K562 (cell line): ENCODE measurements around the gene CEMIP2. TPM values are rescaled to one million over a fixed set of nuclear protein-coding genes. Genes with fewer than 3 reads are reported as not detected.

Experiments
- GABPB2 ChIP-seq: fragments of 250-450 bp; sonication (Bioruptor Pico); conservative IDR thresholded peaks from 2 replicates; pipeline ENCODE4 v1.5.1; 2021; ENCODE audit warnings: mild to moderate bottlenecking
- KHSRP ChIP-seq: fragments of 450-650 bp; IDR thresholded peaks from 2 replicates; pipeline ENCODE4 v1.6.1; 2017
- NELFE ChIP-seq: IDR thresholded peaks from 2 replicates; pipeline ENCODE4 v1.6.1; 2011; ENCODE audit warnings: mild to moderate bottlenecking; ENCODE audit not compliant: insufficient read depth, insufficient read length
- TCF3 ChIP-seq: sonication (generic); formaldehyde crosslinking; IDR thresholded peaks from 2 replicates; pipeline ENCODE4 v1.4.0; 2020; ENCODE audit warnings: mild to moderate bottlenecking, missing genetic modification reagents
- polyA plus RNA-seq, 8 experiments: library from polyadenylated mRNA; depleted of rRNA in 4 of 8; stranded (reverse) in 5 of 8; unstranded in 3 of 8; fragments of >200 nt; fragmentation: Nextera tagmentation in 2 of 8; fragmentation: Illumina TruSeq in 1 of 8; extraction: Ambion mirVana in 2 of 8; extraction: Trizol in 1 of 8; gene quantifications; 2 replicates each; pipeline versions ENCODE4 v1.2.1 to v1.2.3, GENCODE V29; 2011 to 2014; ENCODE audit warnings: inconsistent platforms in 1 of 8, missing spikeins in 1 of 8
- total RNA-seq, 7 experiments: library from RNA; depleted of rRNA in 6 of 7; stranded (reverse); fragments of >200 nt in 6 of 7; fragmentation: Illumina TruSeq in 2 of 7; extraction: Trizol in 2 of 7; gene quantifications; 2 replicates each; pipeline versions ENCODE4 v1.2.1 to v1.2.3, GENCODE V29; 2011 to 2021; ENCODE audit warnings: low replicate concordance in 1 of 7
- TF ChIP-seq, protein P1 (sequence below): sonication (generic); formaldehyde crosslinking; IDR thresholded peaks from 2 replicates; pipeline ENCODE4 v1.4.0; 2020; ENCODE audit warnings: mild to moderate bottlenecking, missing genetic modification reagents
- TF ChIP-seq, protein P2 (sequence below), 2 experiments: fragments of 450-650 bp; formaldehyde crosslinking in 1 of 2; IDR thresholded peaks; 2 replicates each; pipeline versions ENCODE4 v1.4.0 to v1.6.1; 2014 to 2020; ENCODE audit warnings: mild to moderate bottlenecking in 2 of 2, borderline replicate concordance in 1 of 2, low read depth in 1 of 2

Gene CEMIP2
- total and polyA plus RNA-seq, 9 of the 15 experiments (the other 6 are each of a cell fraction or from before 2014, with no cell fraction given): 5.4 to 29.9 (median 14.2) TPM

GRCh38 chr9:71678999-71679398 lies 89.3 kb downstream of the CEMIP2 start (continued):
- TF ChIP-seq, protein P1, sequence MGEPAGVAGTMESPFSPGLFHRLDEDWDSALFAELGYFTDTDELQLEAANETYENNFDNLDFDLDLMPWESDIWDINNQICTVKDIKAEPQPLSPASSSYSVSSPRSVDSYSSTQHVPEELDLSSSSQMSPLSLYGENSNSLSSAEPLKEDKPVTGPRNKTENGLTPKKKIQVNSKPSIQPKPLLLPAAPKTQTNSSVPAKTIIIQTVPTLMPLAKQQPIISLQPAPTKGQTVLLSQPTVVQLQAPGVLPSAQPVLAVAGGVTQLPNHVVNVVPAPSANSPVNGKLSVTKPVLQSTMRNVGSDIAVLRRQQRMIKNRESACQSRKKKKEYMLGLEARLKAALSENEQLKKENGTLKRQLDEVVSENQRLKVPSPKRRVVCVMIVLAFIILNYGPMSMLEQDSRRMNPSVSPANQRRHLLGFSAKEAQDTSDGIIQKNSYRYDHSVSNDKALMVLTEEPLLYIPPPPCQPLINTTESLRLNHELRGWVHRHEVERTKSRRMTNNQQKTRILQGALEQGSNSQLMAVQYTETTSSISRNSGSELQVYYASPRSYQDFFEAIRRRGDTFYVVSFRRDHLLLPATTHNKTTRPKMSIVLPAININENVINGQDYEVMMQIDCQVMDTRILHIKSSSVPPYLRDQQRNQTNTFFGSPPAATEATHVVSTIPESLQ (CRISPR knock-in tag): no peak
- TF ChIP-seq KHSRP (no peak), GABPB2 (CRISPR knock-in tag) (no peak), TCF3 (CRISPR knock-in tag) (no peak), NELFE (no peak)
- TF ChIP-seq, protein P2, sequence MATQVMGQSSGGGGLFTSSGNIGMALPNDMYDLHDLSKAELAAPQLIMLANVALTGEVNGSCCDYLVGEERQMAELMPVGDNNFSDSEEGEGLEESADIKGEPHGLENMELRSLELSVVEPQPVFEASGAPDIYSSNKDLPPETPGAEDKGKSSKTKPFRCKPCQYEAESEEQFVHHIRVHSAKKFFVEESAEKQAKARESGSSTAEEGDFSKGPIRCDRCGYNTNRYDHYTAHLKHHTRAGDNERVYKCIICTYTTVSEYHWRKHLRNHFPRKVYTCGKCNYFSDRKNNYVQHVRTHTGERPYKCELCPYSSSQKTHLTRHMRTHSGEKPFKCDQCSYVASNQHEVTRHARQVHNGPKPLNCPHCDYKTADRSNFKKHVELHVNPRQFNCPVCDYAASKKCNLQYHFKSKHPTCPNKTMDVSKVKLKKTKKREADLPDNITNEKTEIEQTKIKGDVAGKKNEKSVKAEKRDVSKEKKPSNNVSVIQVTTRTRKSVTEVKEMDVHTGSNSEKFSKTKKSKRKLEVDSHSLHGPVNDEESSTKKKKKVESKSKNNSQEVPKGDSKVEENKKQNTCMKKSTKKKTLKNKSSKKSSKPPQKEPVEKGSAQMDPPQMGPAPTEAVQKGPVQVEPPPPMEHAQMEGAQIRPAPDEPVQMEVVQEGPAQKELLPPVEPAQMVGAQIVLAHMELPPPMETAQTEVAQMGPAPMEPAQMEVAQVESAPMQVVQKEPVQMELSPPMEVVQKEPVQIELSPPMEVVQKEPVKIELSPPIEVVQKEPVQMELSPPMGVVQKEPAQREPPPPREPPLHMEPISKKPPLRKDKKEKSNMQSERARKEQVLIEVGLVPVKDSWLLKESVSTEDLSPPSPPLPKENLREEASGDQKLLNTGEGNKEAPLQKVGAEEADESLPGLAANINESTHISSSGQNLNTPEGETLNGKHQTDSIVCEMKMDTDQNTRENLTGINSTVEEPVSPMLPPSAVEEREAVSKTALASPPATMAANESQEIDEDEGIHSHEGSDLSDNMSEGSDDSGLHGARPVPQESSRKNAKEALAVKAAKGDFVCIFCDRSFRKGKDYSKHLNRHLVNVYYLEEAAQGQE (IDR thresholded peaks at IDR 0.05; ENCODE audit: borderline replicate concordance): no peak
- TF ChIP-seq, protein P2 (CRISPR knock-in tag; IDR thresholded peaks at IDR 0.05; ENCODE audit: low read depth): no peak
